SU-DHL-6 (cell line): Measurements from ENCODE around the gene GPR143.

Experiments used
- EZH2phosphoT487 ChIP-seq: fragments of 200-600 bp; sonication (generic), shearing (Covaris generic); conservative IDR thresholded peaks from 2 replicates; pipeline ENCODE4 v1.6.1; 2018; ENCODE audit warnings: mild to moderate bottlenecking, antibody characterized with exemption, low read length, moderate library complexity, mixed read lengths
- TF ChIP-seq, protein P1 (sequence below): fragments of 200-600 bp; sonication (generic); IDR thresholded peaks from one replicate; pipeline ENCODE4 v1.5.1; 2017; ENCODE audit warnings: antibody characterized with exemption, mild to moderate bottlenecking, low read length, moderate library complexity; ENCODE audit not compliant: insufficient read depth, poor library complexity, severe bottlenecking

DNA sequence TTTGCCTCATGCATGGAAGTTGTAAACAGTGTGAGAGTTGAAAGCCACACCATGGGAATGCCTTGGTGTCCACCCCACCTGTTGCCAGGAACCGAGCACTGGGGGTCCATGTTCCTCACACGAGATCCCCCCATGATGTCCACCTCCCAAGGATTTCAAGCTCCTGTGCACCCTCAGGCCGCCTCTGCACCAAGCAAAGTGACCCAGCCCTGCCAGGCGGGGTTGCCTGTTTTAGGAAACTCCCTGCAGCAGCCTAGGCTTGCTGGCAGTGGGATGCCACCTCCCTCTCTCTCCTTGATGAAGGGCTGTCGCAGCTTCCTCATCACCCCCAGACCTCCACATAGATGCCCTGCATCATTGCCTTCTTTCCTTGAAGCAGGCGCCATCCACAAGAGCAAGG is 82.8 kb downstream of the GPR143 start:
- TF ChIP-seq, protein P1, sequence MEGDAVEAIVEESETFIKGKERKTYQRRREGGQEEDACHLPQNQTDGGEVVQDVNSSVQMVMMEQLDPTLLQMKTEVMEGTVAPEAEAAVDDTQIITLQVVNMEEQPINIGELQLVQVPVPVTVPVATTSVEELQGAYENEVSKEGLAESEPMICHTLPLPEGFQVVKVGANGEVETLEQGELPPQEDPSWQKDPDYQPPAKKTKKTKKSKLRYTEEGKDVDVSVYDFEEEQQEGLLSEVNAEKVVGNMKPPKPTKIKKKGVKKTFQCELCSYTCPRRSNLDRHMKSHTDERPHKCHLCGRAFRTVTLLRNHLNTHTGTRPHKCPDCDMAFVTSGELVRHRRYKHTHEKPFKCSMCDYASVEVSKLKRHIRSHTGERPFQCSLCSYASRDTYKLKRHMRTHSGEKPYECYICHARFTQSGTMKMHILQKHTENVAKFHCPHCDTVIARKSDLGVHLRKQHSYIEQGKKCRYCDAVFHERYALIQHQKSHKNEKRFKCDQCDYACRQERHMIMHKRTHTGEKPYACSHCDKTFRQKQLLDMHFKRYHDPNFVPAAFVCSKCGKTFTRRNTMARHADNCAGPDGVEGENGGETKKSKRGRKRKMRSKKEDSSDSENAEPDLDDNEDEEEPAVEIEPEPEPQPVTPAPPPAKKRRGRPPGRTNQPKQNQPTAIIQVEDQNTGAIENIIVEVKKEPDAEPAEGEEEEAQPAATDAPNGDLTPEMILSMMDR = no peak
- TF ChIP-seq EZH2phosphoT487 = no peak
